ENCODE measurements around the gene COASY. TPM values are rescaled to one million over a fixed set of nuclear protein-coding genes. Genes with fewer than 3 reads are reported as not detected.

COASY gene
- total RNA-seq, 2 experiments from 2014 or later: 59.5 to 60.9 TPM

- TF ChIP-seq CTCF (IDR thresholded peaks at IDR 0.05): no peak
- no peaks in the 10 kb centered on the region for H3K27me3 Mint-ChIP-seq
- no peak for ATAC-seq
- CTCF ChIA-PET: interaction anchor here (0.9 to 1.2 kb wide), 2 partner anchors 9 to 36 kb away, joined by 3 read pairs; partner anchors contain the start of gene PSMC3IP
- peaks cover 36% of the 10 kb centered on the region for H3K36me3 Mint-ChIP-seq (ENCODE audit: low read depth)
- no peaks in the 10 kb centered on the region for H3K9me3 Mint-ChIP-seq
- POLR2A ChIA-PET: no interaction called here
- H3K27ac Mint-ChIP-seq: no peak overlapping the region
- H3K4me3 Mint-ChIP-seq: no peak overlapping the region
- no peak for DNase-seq
- intact Hi-C loops (cut with micrococcal nuclease): no loop called here
- H3K4me1 Mint-ChIP-seq (ENCODE audit: low read depth): peaks cover 9% of the 10 kb centered on the region
Observed at GRCh38 chr17:42613699-42614295, 51.8 kb downstream of the COASY start.

Small RNA genes lying within 50 kb of the gene (microRNA-seq; reads per million reads assigned to microRNA genes)
- 1.8 reads per million for gene MIR5010 (ENCODE audit: borderline microRNAs expressed, borderline replicate concordance)

Other genes starting within 250 kb of the COASY start
- gene STAT3, start 173.7 kb upstream of the COASY start, total RNA-seq: 100 to 1,000 TPM; 276 to 286 TPM
- 1 to 10 TPM; 1.8 to 2.0 TPM for gene CAVIN1, start 138.9 kb upstream of the COASY start, total RNA-seq
- gene ATP6V0A1, start 103.3 kb upstream of the COASY start, total RNA-seq: 1 to 10 TPM; 5.8 to 7.1 TPM
- 10 to 100 TPM; 10.8 to 11.4 TPM for gene NAGLU, start 25.9 kb upstream of the COASY start, total RNA-seq
- gene HSD17B1, start 9.2 kb upstream of the COASY start, total RNA-seq: under 1 TPM; 0.43 to 0.49 TPM
- gene MLX, start 5.0 kb downstream of the COASY start, total RNA-seq: 10 to 100 TPM; 42.7 to 45.9 TPM
- 10 to 100 TPM; 18.1 to 21.4 TPM for gene PSMC3IP, start 15.6 kb downstream of the COASY start, total RNA-seq
- gene RETREG3, start 47.2 kb downstream of the COASY start, total RNA-seq: 10 to 100 TPM; 25.0 to 28.2 TPM
- 10 to 100 TPM; 79.5 to 82.4 TPM for gene TUBG1, start 47.5 kb downstream of the COASY start, total RNA-seq
- gene TUBG2, start 97.1 kb downstream of the COASY start, total RNA-seq: 1 to 10 TPM; 7.5 TPM
- gene PLEKHH3, start 114.8 kb downstream of the COASY start, total RNA-seq: under 1 TPM; 0.29 to 0.65 TPM
- gene CCR10, start 119.7 kb downstream of the COASY start, total RNA-seq: not detected
- gene CNTNAP1, start 120.4 kb downstream of the COASY start, total RNA-seq: under 1 TPM; 0.13 to 0.25 TPM
- gene EZH1, start 182.9 kb downstream of the COASY start, total RNA-seq: 10 to 100 TPM; 23.1 to 25.5 TPM
- not detected for gene RAMP2, start 199.1 kb downstream of the COASY start, total RNA-seq
- 10 to 100 TPM; 63.4 to 67.2 TPM for gene VPS25, start 211.3 kb downstream of the COASY start, total RNA-seq
- gene WNK4, start 218.5 kb downstream of the COASY start, total RNA-seq: under 1 TPM; 0.65 to 0.72 TPM
- gene COA3, start 236.6 kb downstream of the COASY start, total RNA-seq: 10 to 100 TPM; 24.9 to 27.9 TPM
- gene CNTD1, start 236.7 kb downstream of the COASY start, total RNA-seq: under 1 TPM in 1 of 2 experiments, not detected in 1; 0.23 TPM